Stimulated activated naive CD8-positive, alpha-beta T cell treated with anti-CD3 and anti-CD28 coated beads, Interleukin-15, Interleukin-2, amounts not matched to agents 100 U/mL and 50 U/mL, for 24 hours (primary cell): ENCODE measurements around the gene ZNF333.
A peak's percentile ranks its signal among the peaks of the same experiment; 100 is the strongest.
"Not testable (repeated sequence)": the region's sequence is repeated elsewhere in the genome, so short reads cannot be mapped to it uniquely, and the experiment has no call there.

ENCODE experiments used
- ATAC-seq: fragments of 150-1000 bp; cut with Tn5 transposase; one replicate; pipeline ENCODE4 v1.10.0; 2021
- DNase-seq: peaks from one replicate; pipeline ENCODE4 v3.0.0; 2021

ZNF333 gene

GRCh38 chr19:14700711-14701375 lies 11.0 kb downstream of the ZNF333 start:
- ATAC-seq = no peak

GRCh38 chr19:14703833-14704232 lies 14.0 kb downstream of the ZNF333 start:
- ATAC-seq (no peak), DNase-seq (no peak)

More at GRCh38 chr19:14700711-14701375, 11.0 kb downstream of the ZNF333 start:
- no peak for DNase-seq

GRCh38 chr19:14704450-14704849 lies 14.6 kb downstream of the ZNF333 start:
- ATAC-seq (no peak), DNase-seq (no peak)

GRCh38 chr19:14715841-14716240 lies 26.0 kb downstream of the ZNF333 start:
- no peak for ATAC-seq
- DNase-seq = no peak

GRCh38 chr19:14718522-14719116 lies 28.8 kb downstream of the ZNF333 start:
- DNase-seq (no peak), ATAC-seq (no peak)

- DNase-seq (no peak), ATAC-seq (no peak)
Measured at GRCh38 chr19:14719162-14719561, 29.3 kb downstream of the ZNF333 start.

- ATAC-seq (no peak), DNase-seq (no peak)
Measured at GRCh38 chr19:14722127-14722526, 32.3 kb downstream of the ZNF333 start.

GRCh38 chr19:14728595-14728994 lies 38.7 kb downstream of the ZNF333 start:
- ATAC-seq = no peak
- no peak for DNase-seq

- ATAC-seq (no peak), DNase-seq (no peak)
Measured at GRCh38 chr19:14731200-14731599, 41.4 kb downstream of the ZNF333 start.

GRCh38 chr19:14732510-14732909 lies 42.7 kb downstream of the ZNF333 start:
- DNase-seq = no peak
- no peak for ATAC-seq

GRCh38 chr19:14733574-14733973 lies 43.7 kb downstream of the ZNF333 start:
- ATAC-seq = no peak
- no peak for DNase-seq

GRCh38 chr19:14735915-14736314 lies 46.1 kb downstream of the ZNF333 start:
- no peak for ATAC-seq
- DNase-seq = no peak

- no peak for DNase-seq
- no peak for ATAC-seq
Measured at GRCh38 chr19:14746886-14747285, 57.0 kb downstream of the ZNF333 start.

GRCh38 chr19:14748601-14749000 lies 58.8 kb downstream of the ZNF333 start:
- DNase-seq (no peak), ATAC-seq (no peak)

GRCh38 chr19:14758816-14759215 lies 69.0 kb downstream of the ZNF333 start:
- ATAC-seq (no peak), DNase-seq (no peak)

GRCh38 chr19:14761607-14762006 lies 71.8 kb downstream of the ZNF333 start:
- ATAC-seq (no peak), DNase-seq (no peak)

- no peak for DNase-seq
- ATAC-seq = no peak
Measured at GRCh38 chr19:14762111-14762510, 72.3 kb downstream of the ZNF333 start.

- no peak for DNase-seq
- no peak for ATAC-seq
Measured at GRCh38 chr19:14763497-14764145, 73.8 kb downstream of the ZNF333 start.

- ATAC-seq = no peak
- DNase-seq = no peak
Measured at GRCh38 chr19:14764401-14764800, 74.6 kb downstream of the ZNF333 start.

- peak; percentile 34 for ATAC-seq
Measured at GRCh38 chr19:14765403-14765802, 75.6 kb downstream of the ZNF333 start.

GRCh38 chr19:14765841-14766240 lies 76.0 kb downstream of the ZNF333 start:
- not testable (repeated sequence) for DNase-seq, ATAC-seq

More at GRCh38 chr19:14765403-14765802, 75.6 kb downstream of the ZNF333 start:
- not testable (repeated sequence) for DNase-seq

GRCh38 chr19:14767466-14767971 lies 77.7 kb downstream of the ZNF333 start:
- ATAC-seq (no peak), DNase-seq (no peak)

- ATAC-seq (no peak), DNase-seq (no peak)
Measured at GRCh38 chr19:14768001-14768400, 78.2 kb downstream of the ZNF333 start.
